Skeletal muscle satellite cell (primary cell): ENCODE measurements around the gene CDK14.
A peak's percentile ranks its signal among the peaks of the same experiment; 100 is the strongest.

Experiments
- H3K27me3 ChIP-seq: 2 replicates; pipeline ENCODE4 v1.7.0; 2013; ENCODE audit warnings: low read length; ENCODE audit not compliant: control insufficient read depth, insufficient read depth
- H3K36me3 ChIP-seq: 2 replicates; pipeline ENCODE4 v1.7.0; 2013; ENCODE audit warnings: mild to moderate bottlenecking, control low read depth, low read length; ENCODE audit not compliant: insufficient read depth
- H3K4me1 ChIP-seq: 2 replicates; pipeline ENCODE4 v1.7.0; 2013; ENCODE audit warnings: low read length; ENCODE audit not compliant: control insufficient read depth, insufficient read depth
- H3K4me2 ChIP-seq: 2 replicates; pipeline ENCODE4 v1.7.0; 2013; ENCODE audit warnings: mild to moderate bottlenecking, low read length
- H3K4me3 ChIP-seq: 2 replicates; pipeline ENCODE4 v1.7.0; 2013; ENCODE audit warnings: low read length
- H3K9ac ChIP-seq: 2 replicates; pipeline ENCODE4 v1.7.0; 2013; ENCODE audit warnings: mild to moderate bottlenecking, low read depth, low read length, moderate library complexity
- H3K9me3 ChIP-seq: replicated peaks from 2 replicates; pipeline ENCODE4 v1.7.0; 2013; ENCODE audit warnings: mild to moderate bottlenecking, control low read depth, low read length

The CDK14 gene

DNA sequence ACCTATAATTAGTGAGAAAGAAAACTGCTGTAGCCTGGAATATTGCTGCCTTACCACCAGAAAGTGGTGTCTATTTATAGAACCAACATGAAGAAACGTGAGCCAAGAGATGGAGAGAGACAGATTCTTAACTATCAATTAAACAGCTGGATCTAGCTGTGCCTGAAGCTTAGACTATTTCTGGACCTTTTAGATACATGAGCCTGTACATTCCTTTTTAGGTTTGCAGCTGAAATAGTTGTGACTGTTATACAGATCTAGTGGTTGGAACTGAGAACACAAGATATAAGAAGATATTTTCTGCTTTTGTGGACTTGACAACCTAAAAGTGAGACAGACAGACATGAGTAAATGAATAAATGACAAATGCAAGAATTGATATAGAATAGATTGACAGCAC lies 73.4 kb downstream of the CDK14 start:
- Histone ChIP-seq H3K4me1 (peaks cover 8% of the 10 kb centered on the region), H3K36me3 (no peaks in the 10 kb centered on the region)

GRCh38 chr7:90671571-90671970 lies 75.5 kb downstream of the CDK14 start:
- H3K36me3 ChIP-seq: no peaks in the 10 kb centered on the region
- H3K4me1 ChIP-seq: peaks cover 10% of the 10 kb centered on the region
- H3K9ac ChIP-seq: no peak overlapping the region
- H3K27me3 ChIP-seq: no peaks in the 10 kb centered on the region
- H3K9me3 ChIP-seq: no peaks in the 10 kb centered on the region
- no peak overlapping the region for H3K4me2 ChIP-seq
- H3K4me3 ChIP-seq: no peak overlapping the region

More for the DNA sequence above, 73.4 kb downstream of the CDK14 start:
- Histone ChIP-seq H3K9ac (no peak overlapping the region), H3K27me3 (no peaks in the 10 kb centered on the region), H3K9me3 (no peaks in the 10 kb centered on the region), H3K4me2 (no peak overlapping the region), H3K4me3 (no peak overlapping the region)

- no peaks in the 10 kb centered on the region for H3K9me3 ChIP-seq
- no peak overlapping the region for H3K9ac ChIP-seq
- H3K27me3 ChIP-seq: no peaks in the 10 kb centered on the region
- no peak overlapping the region for H3K4me3 ChIP-seq
- peaks cover 12% of the 10 kb centered on the region for H3K4me1 ChIP-seq
- H3K36me3 ChIP-seq: no peaks in the 10 kb centered on the region
- no peak overlapping the region for H3K4me2 ChIP-seq
Measured at GRCh38 chr7:90672210-90672609, 76.1 kb downstream of the CDK14 start.

DNA sequence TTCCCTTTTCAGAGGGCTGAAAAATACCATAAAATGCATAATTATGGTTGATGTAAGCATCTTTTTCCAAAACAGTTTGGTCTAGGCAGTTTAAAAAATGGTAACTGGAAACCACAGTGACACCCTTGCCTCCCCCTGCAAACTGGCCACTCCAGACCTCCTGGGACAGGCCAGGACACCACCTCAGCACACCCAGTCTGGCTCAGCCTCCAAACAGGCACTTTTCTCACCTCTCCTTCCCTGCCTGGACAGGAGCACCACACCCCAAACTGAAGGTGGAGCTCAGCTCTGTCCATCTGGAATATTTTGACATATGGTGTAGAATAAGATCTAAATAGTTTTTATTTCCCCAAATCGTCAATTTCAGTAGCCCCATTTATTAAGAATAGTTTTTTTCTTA lies 78.5 kb downstream of the CDK14 start:
- H3K9ac ChIP-seq: no peak overlapping the region
- no peak overlapping the region for H3K4me3 ChIP-seq

GRCh38 chr7:90675982-90676381 lies 79.9 kb downstream of the CDK14 start:
- H3K9ac ChIP-seq: no peak overlapping the region
- no peaks in the 10 kb centered on the region for H3K36me3 ChIP-seq
- no peaks in the 10 kb centered on the region for H3K9me3 ChIP-seq
- H3K4me3 ChIP-seq: no peak overlapping the region
- H3K4me1 ChIP-seq: peaks cover 20% of the 10 kb centered on the region
- no peak overlapping the region for H3K4me2 ChIP-seq
- H3K27me3 ChIP-seq: no peaks in the 10 kb centered on the region

More for the DNA sequence above, 78.5 kb downstream of the CDK14 start:
- Histone ChIP-seq H3K4me2 (no peak overlapping the region), H3K9me3 (no peaks in the 10 kb centered on the region), H3K36me3 (no peaks in the 10 kb centered on the region), H3K27me3 (no peaks in the 10 kb centered on the region), H3K4me1 (peaks cover 20% of the 10 kb centered on the region)

DNA sequence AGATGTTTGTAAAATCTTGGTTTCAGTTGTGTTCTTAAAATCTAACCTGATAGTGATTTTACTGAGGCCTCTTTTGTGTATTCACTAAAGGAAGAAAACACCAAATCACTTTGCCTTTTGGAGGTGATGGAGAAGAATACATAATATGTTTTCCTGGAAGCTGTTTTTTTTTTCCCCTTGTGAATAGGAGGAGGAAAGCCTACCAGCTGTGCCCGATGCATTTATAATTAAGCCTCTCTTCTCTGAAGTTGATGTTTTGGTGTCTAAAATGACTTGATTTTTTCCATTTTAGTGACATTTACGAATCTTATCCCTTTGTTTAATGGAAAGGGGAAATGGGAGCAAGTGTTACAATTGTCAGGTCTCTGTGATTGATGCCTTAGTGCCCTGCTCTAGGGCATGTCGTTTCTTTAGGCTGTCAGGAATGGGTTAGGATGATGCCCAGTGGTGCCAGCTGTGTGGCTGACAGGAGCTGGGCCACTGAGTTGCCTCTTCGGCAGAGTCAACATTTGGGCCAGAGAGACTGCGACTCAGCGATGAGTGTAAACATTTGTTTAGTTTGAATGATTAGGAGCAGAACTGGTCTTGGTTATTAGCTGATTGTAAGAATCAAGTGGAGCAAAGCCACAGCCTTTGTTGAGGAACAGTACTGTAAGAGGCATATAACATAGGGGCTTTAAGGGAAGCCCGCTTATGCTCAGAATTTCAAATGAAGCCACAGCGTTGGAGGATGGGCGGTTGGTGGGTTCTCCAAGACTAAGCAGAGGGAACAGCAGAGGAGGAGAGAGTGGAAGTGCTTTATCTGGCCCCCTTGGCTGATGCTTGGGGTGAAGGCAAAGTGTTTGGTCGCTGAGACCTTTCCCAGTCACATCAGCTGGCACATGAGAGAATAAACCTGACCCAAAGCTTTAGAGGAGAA lies 81.6 kb downstream of the CDK14 start:
- H3K27me3 ChIP-seq: no peaks in the 10 kb centered on the region
- H3K36me3 ChIP-seq: no peaks in the 10 kb centered on the region
- H3K4me1 ChIP-seq: peaks cover 12% of the 10 kb centered on the region
- H3K4me3 ChIP-seq: no peak overlapping the region
- H3K9ac ChIP-seq: no peak overlapping the region
- H3K4me2 ChIP-seq: peak overlapping the region; percentile 11
- H3K9me3 ChIP-seq: no peaks in the 10 kb centered on the region

DNA sequence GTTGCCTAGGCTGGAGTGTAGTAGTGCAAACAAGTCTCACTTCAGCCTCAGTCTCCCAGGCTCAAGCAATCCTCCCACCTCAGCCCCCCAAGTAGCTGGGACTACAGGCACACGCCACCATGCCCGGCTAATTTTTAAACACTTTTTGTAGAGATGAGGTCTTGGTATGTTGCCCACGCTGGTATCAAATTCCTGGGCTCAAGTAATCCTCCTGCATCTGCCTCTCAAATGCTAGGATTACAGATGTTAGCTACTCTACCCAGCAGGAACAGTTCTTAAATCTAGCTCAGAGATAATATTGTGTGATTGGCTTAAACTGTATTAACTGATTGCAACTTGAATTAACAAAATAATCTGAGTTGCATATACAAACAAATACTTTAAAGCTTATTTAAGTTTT lies 82.9 kb downstream of the CDK14 start:
- Histone ChIP-seq H3K4me3 (no peak overlapping the region), H3K4me1 (peaks cover 12% of the 10 kb centered on the region), H3K27me3 (no peaks in the 10 kb centered on the region), H3K36me3 (no peaks in the 10 kb centered on the region), H3K4me2 (no peak overlapping the region), H3K9ac (no peak overlapping the region), H3K9me3 (no peaks in the 10 kb centered on the region)

- H3K36me3 ChIP-seq: no peaks in the 10 kb centered on the region
- peaks cover 12% of the 10 kb centered on the region for H3K4me1 ChIP-seq
- H3K9ac ChIP-seq: no peak overlapping the region
Measured at GRCh38 chr7:90680484-90680883, 84.4 kb downstream of the CDK14 start.

GRCh38 chr7:90681336-90682022 lies 85.4 kb downstream of the CDK14 start:
- Histone ChIP-seq H3K4me3 (no peak overlapping the region), H3K4me2 (no peak overlapping the region), H3K36me3 (no peaks in the 10 kb centered on the region), H3K9ac (no peak overlapping the region), H3K27me3 (no peaks in the 10 kb centered on the region), H3K9me3 (no peaks in the 10 kb centered on the region), H3K4me1 (peaks cover 17% of the 10 kb centered on the region)

More at GRCh38 chr7:90680484-90680883, 84.4 kb downstream of the CDK14 start:
- Histone ChIP-seq H3K4me3 (no peak overlapping the region), H3K4me2 (no peak overlapping the region), H3K27me3 (no peaks in the 10 kb centered on the region), H3K9me3 (no peaks in the 10 kb centered on the region)

DNA sequence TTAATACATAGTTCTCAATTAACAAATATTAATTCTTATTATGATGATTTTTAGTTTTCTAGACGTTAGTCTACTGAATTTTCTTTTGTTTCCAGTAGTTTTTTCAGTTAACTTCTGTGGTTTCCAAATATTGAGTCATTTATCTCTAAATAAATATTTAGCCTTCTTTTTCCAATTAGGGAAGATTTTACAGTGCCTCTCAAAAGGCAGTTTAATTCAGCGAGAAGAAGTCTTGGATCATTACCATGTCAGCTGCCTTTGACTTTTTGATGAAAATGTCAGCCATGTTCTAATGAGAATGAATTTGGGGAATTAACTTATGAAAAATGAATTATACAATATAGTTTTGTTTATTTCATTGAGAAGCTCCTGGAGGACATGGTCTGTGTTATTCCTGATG lies 90.0 kb downstream of the CDK14 start:
- H3K27me3 ChIP-seq: no peaks in the 10 kb centered on the region
- peaks cover 5% of the 10 kb centered on the region for H3K4me1 ChIP-seq
- no peak overlapping the region for H3K4me3 ChIP-seq
- no peaks in the 10 kb centered on the region for H3K9me3 ChIP-seq
- H3K9ac ChIP-seq: no peak overlapping the region
- no peaks in the 10 kb centered on the region for H3K36me3 ChIP-seq
- H3K4me2 ChIP-seq: no peak overlapping the region

DNA sequence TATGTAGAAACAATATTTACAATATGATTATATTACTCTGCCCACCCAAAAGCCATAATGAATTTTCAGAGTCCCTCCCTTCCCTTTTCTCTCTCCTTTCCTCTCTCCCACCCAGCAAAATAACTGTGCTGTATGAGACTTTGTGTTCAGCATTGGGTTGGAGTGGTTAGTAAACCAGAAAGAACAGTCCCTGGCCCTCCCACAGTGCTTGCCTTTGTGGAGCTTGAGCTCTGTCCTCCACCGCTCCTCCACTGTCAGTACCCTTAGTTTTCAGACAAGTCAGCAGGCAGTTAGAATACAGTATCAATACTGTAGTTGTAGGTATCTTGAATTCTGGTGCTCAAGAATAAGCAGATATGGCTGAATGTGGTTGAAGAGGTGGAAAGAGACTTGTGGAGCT lies 92.7 kb downstream of the CDK14 start:
- Histone ChIP-seq H3K4me1 (peaks cover 23% of the 10 kb centered on the region), H3K9ac (no peak overlapping the region), H3K27me3 (no peaks in the 10 kb centered on the region), H3K4me2 (no peak overlapping the region), H3K4me3 (no peak overlapping the region), H3K36me3 (no peaks in the 10 kb centered on the region), H3K9me3 (no peaks in the 10 kb centered on the region)
